ENCODE data around the gene ADCYAP1. TPM values are rescaled to one million over a fixed set of nuclear protein-coding genes. Genes with fewer than 3 reads are reported as not detected.

The ADCYAP1 gene
- total RNA-seq, 1 donor from 2014 or later: not detected

- TF ChIP-seq, protein P1, sequence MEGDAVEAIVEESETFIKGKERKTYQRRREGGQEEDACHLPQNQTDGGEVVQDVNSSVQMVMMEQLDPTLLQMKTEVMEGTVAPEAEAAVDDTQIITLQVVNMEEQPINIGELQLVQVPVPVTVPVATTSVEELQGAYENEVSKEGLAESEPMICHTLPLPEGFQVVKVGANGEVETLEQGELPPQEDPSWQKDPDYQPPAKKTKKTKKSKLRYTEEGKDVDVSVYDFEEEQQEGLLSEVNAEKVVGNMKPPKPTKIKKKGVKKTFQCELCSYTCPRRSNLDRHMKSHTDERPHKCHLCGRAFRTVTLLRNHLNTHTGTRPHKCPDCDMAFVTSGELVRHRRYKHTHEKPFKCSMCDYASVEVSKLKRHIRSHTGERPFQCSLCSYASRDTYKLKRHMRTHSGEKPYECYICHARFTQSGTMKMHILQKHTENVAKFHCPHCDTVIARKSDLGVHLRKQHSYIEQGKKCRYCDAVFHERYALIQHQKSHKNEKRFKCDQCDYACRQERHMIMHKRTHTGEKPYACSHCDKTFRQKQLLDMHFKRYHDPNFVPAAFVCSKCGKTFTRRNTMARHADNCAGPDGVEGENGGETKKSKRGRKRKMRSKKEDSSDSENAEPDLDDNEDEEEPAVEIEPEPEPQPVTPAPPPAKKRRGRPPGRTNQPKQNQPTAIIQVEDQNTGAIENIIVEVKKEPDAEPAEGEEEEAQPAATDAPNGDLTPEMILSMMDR (IDR thresholded peaks at IDR 0.05; ENCODE audit: insufficient read depth, low read length, poor library complexity, severe bottlenecking): no peak
- no peak overlapping the region for H3K4me3 ChIP-seq (ENCODE audit: low read depth, low read length)
- H3K36me3 ChIP-seq (ENCODE audit: control insufficient read depth, insufficient read depth, low read length): no peaks in the 10 kb centered on the region
- DNase-seq (ENCODE audit: low read depth): no peak
- H3K27me3 ChIP-seq (ENCODE audit: control insufficient read depth, insufficient read depth, low read length): no peaks in the 10 kb centered on the region
These were observed 55.2 kb downstream of the ADCYAP1 start for GRCh38 chr18:959854-960253.

Other genes with a start within 250 kb of the ADCYAP1 start
- gene TYMS, start 247.2 kb upstream of the ADCYAP1 start, total RNA-seq: 22.1 and 22.7 TPM in 2 replicates
- 29.7 and 31.9 TPM in 2 replicates for gene ENOSF1, start 192.2 kb upstream of the ADCYAP1 start, total RNA-seq
- 135 and 167 TPM in 2 replicates for gene YES1, start 92.6 kb upstream of the ADCYAP1 start, total RNA-seq